GM23338 (cell line): ENCODE results near the gene LRMDA. TPM values are rescaled to one million over a fixed set of nuclear protein-coding genes. Genes with fewer than 3 reads are reported as not detected.

Experiments
- ATAC-seq: fragments of 200-7000 bp; cut with Tn5 transposase; 3 replicates; pipeline ENCODE4 v1.9.1; 2020
- DNase-seq: peaks from one replicate; pipeline ENCODE4 v3.0.0-alpha.2; 2015; ENCODE audit warnings: low spot score
- H2AFZ ChIP-seq: fragments of 200-600 bp; sonication (generic); 2 replicates; pipeline ENCODE4 v1.8.0; 2016; ENCODE audit warnings: antibody characterized with exemption, mild to moderate bottlenecking, moderate library complexity
- H3F3A ChIP-seq: fragments of 200-600 bp; sonication (generic); replicated peaks from 2 replicates; pipeline ENCODE4 v1.8.0; 2017; ENCODE audit warnings: antibody characterized with exemption, mixed run types, low read depth
- H3K27ac ChIP-seq: fragments of 200-600 bp; sonication (generic); 2 replicates; pipeline ENCODE4 v1.6.1; 2016; ENCODE audit warnings: low read depth
- H3K27me3 ChIP-seq: fragments of 200-600 bp; sonication (generic); 2 replicates; pipeline ENCODE4 v1.8.0; 2016; ENCODE audit warnings: mild to moderate bottlenecking, mixed run types, moderate library complexity; ENCODE audit not compliant: insufficient read depth
- H3K36me3 ChIP-seq: fragments of 200-600 bp; sonication (generic); 2 replicates; pipeline ENCODE4 v1.8.0; 2016; ENCODE audit warnings: mild to moderate bottlenecking; ENCODE audit not compliant: insufficient read depth
- H3K4me1 ChIP-seq: fragments of 200-600 bp; sonication (generic); 2 replicates; pipeline ENCODE4 v1.8.0; 2016; ENCODE audit warnings: mild to moderate bottlenecking, moderate library complexity; ENCODE audit not compliant: insufficient read depth
- H3K4me2 ChIP-seq: fragments of 200-600 bp; sonication (generic); 2 replicates; pipeline ENCODE4 v1.7.1; 2017; ENCODE audit warnings: mixed run types
- H3K4me3 ChIP-seq: fragments of 200-600 bp; sonication (generic); 2 replicates; pipeline ENCODE4 v1.6.1; 2016; ENCODE audit warnings: mixed run types
- H3K79me2 ChIP-seq: fragments of 200-600 bp; sonication (generic); replicated peaks from 2 replicates; pipeline ENCODE4 v1.8.0; 2017; ENCODE audit warnings: mild to moderate bottlenecking; ENCODE audit not compliant: insufficient read depth
- H3K9me2 ChIP-seq: fragments of 200-600 bp; sonication (generic); 2 replicates; pipeline ENCODE4 v1.8.0; 2017; ENCODE audit not compliant: insufficient read depth
- H4K20me1 ChIP-seq: fragments of 200-600 bp; sonication (generic); replicated peaks from 2 replicates; pipeline ENCODE4 v1.8.0; 2017; ENCODE audit warnings: mild to moderate bottlenecking; ENCODE audit not compliant: insufficient read depth
- H3K27ac Mint-ChIP-seq: 2 replicates; pipeline ENCODE4 v1.8.0; 2020; ENCODE audit warnings: inconsistent platforms, mild to moderate bottlenecking, moderate library complexity, mixed read lengths
- H3K27me3 Mint-ChIP-seq: 3 replicates; pipeline ENCODE4 v1.8.0; 2022; ENCODE audit warnings: low read depth, mild to moderate bottlenecking, moderate library complexity, mixed read lengths, inconsistent platforms; ENCODE audit not compliant: insufficient read depth, poor library complexity
- H3K36me3 Mint-ChIP-seq: 3 replicates; pipeline ENCODE4 v1.8.0; 2021; ENCODE audit warnings: low read depth, mild to moderate bottlenecking, inconsistent platforms, moderate library complexity, mixed read lengths
- H3K4me1 Mint-ChIP-seq: 3 replicates; pipeline ENCODE4 v1.8.0; 2020; ENCODE audit warnings: mild to moderate bottlenecking, inconsistent platforms, mixed read lengths
- H3K4me3 Mint-ChIP-seq: 3 replicates; pipeline ENCODE4 v1.8.0; 2021; ENCODE audit warnings: moderate library complexity, mild to moderate bottlenecking, inconsistent platforms, mixed read lengths
- H3K9me3 Mint-ChIP-seq: 3 replicates; pipeline ENCODE4 v1.8.0; 2020; ENCODE audit warnings: moderate library complexity, mild to moderate bottlenecking, inconsistent platforms, mixed read lengths
- CREB1 ChIP-seq: fragments of 250-450 bp; sonication (Bioruptor Pico); IDR thresholded peaks from 2 replicates; pipeline ENCODE4 v1.5.0; 2020; ENCODE audit warnings: low read depth, mild to moderate bottlenecking, moderate library complexity
- CTCF ChIP-seq, 2 experiments: fragments of 200-600 bp in 1 of 2; sonication (generic) in 1 of 2; conservative IDR thresholded peaks; 2 replicates each; pipeline versions ENCODE4 v1.5.1 to v1.6.1; 2016 to 2017; ENCODE audit warnings: antibody characterized with exemption in 2 of 2, low read depth in 2 of 2, mild to moderate bottlenecking in 2 of 2, moderate library complexity in 1 of 2
- ETS1 ChIP-seq: IDR thresholded peaks from 2 replicates; pipeline ENCODE4 v1.6.1; 2016; ENCODE audit warnings: antibody characterized with exemption
- EZH2 ChIP-seq: fragments of 200-600 bp; sonication (generic); IDR thresholded peaks from one replicate; pipeline ENCODE4 v1.8.0; 2017; ENCODE audit warnings: antibody characterized with exemption, mild to moderate bottlenecking, low read depth; ENCODE audit not compliant: unreplicated experiment
- EZH2phosphoT487 ChIP-seq: fragments of 200-600 bp; sonication (generic); IDR thresholded peaks from one replicate; pipeline ENCODE4 v1.8.1; 2018; ENCODE audit warnings: antibody characterized with exemption; ENCODE audit not compliant: unreplicated experiment
- JUNB ChIP-seq: IDR thresholded peaks from one replicate; pipeline ENCODE4 v1.6.1; 2016; ENCODE audit warnings: antibody characterized with exemption; ENCODE audit not compliant: unreplicated experiment
- NANOG ChIP-seq: IDR thresholded peaks from 2 replicates; pipeline ENCODE4 v1.6.1; 2016; ENCODE audit warnings: antibody characterized with exemption, borderline replicate concordance
- POLR2AphosphoS5 ChIP-seq: IDR thresholded peaks from 2 replicates; pipeline ENCODE4 v1.6.1; 2016; ENCODE audit warnings: antibody characterized with exemption, low read depth
- REST ChIP-seq: IDR thresholded peaks from one replicate; pipeline ENCODE4 v1.6.1; 2018; ENCODE audit warnings: antibody characterized with exemption; ENCODE audit not compliant: unreplicated experiment
- STAT1 ChIP-seq: IDR thresholded peaks from one replicate; pipeline ENCODE4 v1.6.1; 2016; ENCODE audit warnings: antibody characterized with exemption; ENCODE audit not compliant: unreplicated experiment
- ZNF114 ChIP-seq: fragments of 250-450 bp; sonication (Bioruptor Pico); IDR thresholded peaks from 2 replicates; pipeline ENCODE4 v1.5.0; 2020; ENCODE audit warnings: mild to moderate bottlenecking, moderate library complexity
- ZNF331 ChIP-seq: fragments of 250-450 bp; sonication (Bioruptor Pico); IDR thresholded peaks from 2 replicates; pipeline ENCODE4 v1.5.0; 2020; ENCODE audit warnings: low read depth, mild to moderate bottlenecking, moderate library complexity
- ZNF462 ChIP-seq: fragments of 250-450 bp; sonication (Bioruptor Pico); IDR thresholded peaks from 2 replicates; pipeline ENCODE4 v1.5.0; 2020; ENCODE audit warnings: mild to moderate bottlenecking, moderate library complexity
- polyA plus RNA-seq: library from polyadenylated mRNA; unstranded; fragments of >200 nt; fragmentation: Nextera tagmentation; extraction: Ambion mirVana; gene quantifications from 2 replicates; pipeline ENCODE4 v1.2.1, GENCODE V29; 2016
- total RNA-seq: library from RNA; depleted of rRNA; stranded (reverse); fragments of >200 nt; shearing (Covaris generic); gene quantifications from 2 replicates; pipeline ENCODE4 v1.2.3, GENCODE V29; 2014

The LRMDA gene
- total and polyA plus RNA-seq, 2 experiments from 2014 or later, result 0.90 to 1.8 TPM

- Mint-ChIP-seq H3K4me1 (no peaks in the 10 kb centered on the region), H3K27ac (no peak overlapping the region), H3K36me3 (no peaks in the 10 kb centered on the region), H3K9me3 (no peaks in the 10 kb centered on the region), H3K27me3 (peaks cover 3% of the 10 kb centered on the region), H3K4me3 (no peak overlapping the region)
- 0 out of 2 replicates have a peak, but pooled peaks cover 9% of the 10 kb centered on the region for H3K9me2 ChIP-seq
- DNase-seq (no peak), ATAC-seq (no peak)
- H3K27ac ChIP-seq, result no peak overlapping the region
- no peaks in the 10 kb centered on the region for H3F3A ChIP-seq
- no peak for TF ChIP-seq JUNB
- no peak for TF ChIP-seq NANOG
- no peak for TF ChIP-seq EZH2
- no peak for TF ChIP-seq ZNF114 (CRISPR knock-in tag)
- TF ChIP-seq CREB1 (CRISPR knock-in tag), result no peak
- no peak for TF ChIP-seq POLR2AphosphoS5
- TF ChIP-seq REST, result no peak
- no peak for TF ChIP-seq ETS1
- TF ChIP-seq STAT1, result no peak
- TF ChIP-seq CTCF (conservative IDR thresholded peaks at IDR 0.05; ENCODE audit: low read depth in 2 of 2), result no peak
- no peak for TF ChIP-seq EZH2phosphoT487
- no peak for TF ChIP-seq ZNF462 (CRISPR knock-in tag)
- no peak for TF ChIP-seq ZNF331 (CRISPR knock-in tag)
- no peaks in the 10 kb centered on the region for H4K20me1 ChIP-seq
- H3K27me3 ChIP-seq, result no peaks in the 10 kb centered on the region
- no peaks in the 10 kb centered on the region for H3K4me1 ChIP-seq
- no peak overlapping the region for H3K4me3 ChIP-seq
- H3K4me2 ChIP-seq, result no peak overlapping the region
- no peak overlapping the region for H2AFZ ChIP-seq
- H3K79me2 ChIP-seq, result no peaks in the 10 kb centered on the region
- H3K36me3 ChIP-seq, result no peaks in the 10 kb centered on the region
These were observed 455.9 kb downstream of the LRMDA start for GRCh38 chr10:75887369-75887768.
